H1 (cell line): ENCODE measurements around the gene OR10A4.
"Not testable (repeated sequence)": the region's sequence is repeated elsewhere in the genome, so short reads cannot be mapped to it uniquely, and the experiment has no call there.

Source experiments
- ASH2L ChIP-seq: fragments of 200-600, 300-600 bp; sonication (generic); IDR thresholded peaks from one replicate; pipeline ENCODE4 v1.7.1; 2017; ENCODE audit warnings: low read length
- BRCA1 ChIP-seq: IDR thresholded peaks from 2 replicates; pipeline ENCODE4 v1.6.1; 2012; ENCODE audit warnings: low read depth, low read length, improper control_type of control experiment
- CTCF ChIP-seq, 3 experiments: IDR thresholded peaks; 1 replicate in 2 of 3; 2 replicates in 1 of 3; pipeline versions ENCODE4 v1.5.1 to v1.6.1; 2011; ENCODE audit warnings: low read length in 3 of 3, mild to moderate bottlenecking in 3 of 3, inconsistent platforms in 2 of 3, low read depth in 1 of 3, moderate library complexity in 1 of 3; ENCODE audit not compliant: insufficient read depth in 1 of 3; ENCODE audit errors: control extremely low read depth in 1 of 3
- EZH2 ChIP-seq: fragments of 200-600 bp; sonication (generic); IDR thresholded peaks from 2 replicates; pipeline ENCODE4 v1.7.1; 2012; ENCODE audit warnings: low read depth, mild to moderate bottlenecking, moderate library complexity, low read length, inconsistent platforms; ENCODE audit not compliant: severe bottlenecking
- POLR2A ChIP-seq, 2 experiments: IDR thresholded peaks; 1 replicate in 1 of 2; 2 replicates in 1 of 2; pipeline ENCODE4 v1.6.1; 2011; ENCODE audit warnings: low read depth in 2 of 2, low read length in 2 of 2, mild to moderate bottlenecking in 2 of 2; ENCODE audit errors: control extremely low read depth in 1 of 2
- RAD21 ChIP-seq, 2 experiments: IDR thresholded peaks in 1 of 2; conservative IDR thresholded peaks in 1 of 2; 2 replicates each; pipeline ENCODE4 v1.6.1; 2011; ENCODE audit warnings: low read depth in 2 of 2, low read length in 2 of 2, improper control_type of control experiment in 1 of 2, inconsistent platforms in 1 of 2, mild to moderate bottlenecking in 1 of 2, moderate library complexity in 1 of 2
- RNF2 ChIP-seq: fragments of 200-900, 300-1000 bp; sonication (generic); IDR thresholded peaks from 2 replicates; pipeline ENCODE4 v1.7.1; 2016; ENCODE audit warnings: borderline replicate concordance, low read depth, mild to moderate bottlenecking, antibody characterized with exemption, low read length; ENCODE audit not compliant: poor library complexity, severe bottlenecking; ENCODE audit errors: missing control alignments
- RXRA ChIP-seq: IDR thresholded peaks from 2 replicates; pipeline ENCODE4 v1.6.1; 2011; ENCODE audit warnings: low read depth, mild to moderate bottlenecking, low read length, moderate library complexity; ENCODE audit not compliant: insufficient read depth
- SAP30 ChIP-seq: fragments of 300-600 bp; sonication (generic); IDR thresholded peaks from 2 replicates; pipeline ENCODE4 v1.7.1; 2012; ENCODE audit warnings: low read length, moderate library complexity, mild to moderate bottlenecking, inconsistent platforms; ENCODE audit not compliant: insufficient read depth, insufficient replicate concordance
- TF ChIP-seq, protein P1 (sequence below): IDR thresholded peaks from 2 replicates; pipeline ENCODE4 v1.6.1; 2012; ENCODE audit warnings: low read length, inconsistent platforms

- TF ChIP-seq, protein P1, sequence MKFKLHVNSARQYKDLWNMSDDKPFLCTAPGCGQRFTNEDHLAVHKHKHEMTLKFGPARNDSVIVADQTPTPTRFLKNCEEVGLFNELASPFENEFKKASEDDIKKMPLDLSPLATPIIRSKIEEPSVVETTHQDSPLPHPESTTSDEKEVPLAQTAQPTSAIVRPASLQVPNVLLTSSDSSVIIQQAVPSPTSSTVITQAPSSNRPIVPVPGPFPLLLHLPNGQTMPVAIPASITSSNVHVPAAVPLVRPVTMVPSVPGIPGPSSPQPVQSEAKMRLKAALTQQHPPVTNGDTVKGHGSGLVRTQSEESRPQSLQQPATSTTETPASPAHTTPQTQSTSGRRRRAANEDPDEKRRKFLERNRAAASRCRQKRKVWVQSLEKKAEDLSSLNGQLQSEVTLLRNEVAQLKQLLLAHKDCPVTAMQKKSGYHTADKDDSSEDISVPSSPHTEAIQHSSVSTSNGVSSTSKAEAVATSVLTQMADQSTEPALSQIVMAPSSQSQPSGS: not testable (repeated sequence)
- TF ChIP-seq SAP30; EZH2; CTCF (IDR thresholded peaks at IDR 0.05; ENCODE audit: control extremely low read depth in 1 of 3, insufficient read depth in 1 of 3, low read depth in 1 of 3, low read length in 3 of 3); POLR2A (IDR thresholded peaks at IDR 0.05; ENCODE audit: control extremely low read depth in 1 of 2, low read depth in 2 of 2, low read length in 2 of 2); RAD21 (IDR thresholded peaks at IDR 0.05 in 1 of 2, conservative IDR thresholded peaks at IDR 0.05 in 1 of 2; ENCODE audit: low read depth in 2 of 2, low read length in 2 of 2); ASH2L; RNF2; BRCA1; RXRA: not testable (repeated sequence)
Observed at GRCh38 chr11:6854801-6855200, 21.6 kb upstream of the OR10A4 start.
